ENCODE measurements around the gene EBNA1BP2.
"Not testable (repeated sequence)": the region's sequence is repeated elsewhere in the genome, so short reads cannot be mapped to it uniquely, and the experiment has no call there.

The EBNA1BP2 gene, protein sequence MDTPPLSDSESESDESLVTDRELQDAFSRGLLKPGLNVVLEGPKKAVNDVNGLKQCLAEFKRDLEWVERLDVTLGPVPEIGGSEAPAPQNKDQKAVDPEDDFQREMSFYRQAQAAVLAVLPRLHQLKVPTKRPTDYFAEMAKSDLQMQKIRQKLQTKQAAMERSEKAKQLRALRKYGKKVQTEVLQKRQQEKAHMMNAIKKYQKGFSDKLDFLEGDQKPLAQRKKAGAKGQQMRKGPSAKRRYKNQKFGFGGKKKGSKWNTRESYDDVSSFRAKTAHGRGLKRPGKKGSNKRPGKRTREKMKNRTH

DNA sequence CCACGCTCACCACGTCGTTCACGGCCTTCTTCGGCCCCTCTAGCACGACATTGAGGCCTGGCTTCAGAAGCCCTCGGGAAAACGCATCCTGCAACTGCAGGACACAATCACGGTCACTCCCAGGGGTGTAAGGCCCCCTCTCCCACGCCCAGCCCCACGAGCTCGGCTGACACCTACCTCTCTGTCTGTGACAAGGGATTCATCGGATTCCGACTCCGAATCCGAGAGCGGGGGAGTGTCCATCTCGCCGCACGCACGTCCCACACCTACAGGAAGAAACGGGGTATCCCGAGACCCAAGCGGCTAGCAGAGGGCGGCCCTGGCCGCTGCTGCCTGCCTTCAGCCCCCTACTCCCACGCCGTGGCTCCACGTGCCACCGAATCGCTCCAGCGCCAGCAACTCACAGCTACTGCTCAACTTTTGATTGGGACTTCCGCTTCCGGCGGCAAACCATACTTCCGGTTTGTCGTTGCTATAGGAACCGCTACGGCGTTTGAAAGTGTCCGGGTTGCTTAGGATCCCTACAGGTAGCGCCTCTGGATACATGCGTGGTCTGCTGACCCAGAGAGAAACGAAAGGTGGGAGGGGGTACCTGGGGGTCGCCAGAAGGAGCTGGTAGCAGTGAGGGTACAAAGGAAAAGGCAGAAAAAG, at the start of gene EBNA1BP2, which contains the start of gene CFAP57:
Gene EBNA1BP2 (minus strand): TSS at position 415 of the 651 bp plus-strand sequence. CDS start 172 bp downstream, at position 243.
Gene CFAP57 (plus strand): TSS at position 455 of the 651 bp plus-strand sequence. CDS start 424 bp downstream, outside the sequence.
- peak; percentile 88 for DNase-seq
- in situ Hi-C loops (cut with HindIII; ENCODE audit: low pct_ligation_motif_present, low pct_unique_long_range_greater_than_20kb, low sequenced_read_pairs), result no loop called here

GRCh38 chr1:43221797-43222196, 49.7 kb upstream of the EBNA1BP2 start:
- no peak for DNase-seq
- in situ Hi-C loops (cut with HindIII; ENCODE audit: low pct_ligation_motif_present, low pct_unique_long_range_greater_than_20kb, low sequenced_read_pairs), result no loop called here

DNA sequence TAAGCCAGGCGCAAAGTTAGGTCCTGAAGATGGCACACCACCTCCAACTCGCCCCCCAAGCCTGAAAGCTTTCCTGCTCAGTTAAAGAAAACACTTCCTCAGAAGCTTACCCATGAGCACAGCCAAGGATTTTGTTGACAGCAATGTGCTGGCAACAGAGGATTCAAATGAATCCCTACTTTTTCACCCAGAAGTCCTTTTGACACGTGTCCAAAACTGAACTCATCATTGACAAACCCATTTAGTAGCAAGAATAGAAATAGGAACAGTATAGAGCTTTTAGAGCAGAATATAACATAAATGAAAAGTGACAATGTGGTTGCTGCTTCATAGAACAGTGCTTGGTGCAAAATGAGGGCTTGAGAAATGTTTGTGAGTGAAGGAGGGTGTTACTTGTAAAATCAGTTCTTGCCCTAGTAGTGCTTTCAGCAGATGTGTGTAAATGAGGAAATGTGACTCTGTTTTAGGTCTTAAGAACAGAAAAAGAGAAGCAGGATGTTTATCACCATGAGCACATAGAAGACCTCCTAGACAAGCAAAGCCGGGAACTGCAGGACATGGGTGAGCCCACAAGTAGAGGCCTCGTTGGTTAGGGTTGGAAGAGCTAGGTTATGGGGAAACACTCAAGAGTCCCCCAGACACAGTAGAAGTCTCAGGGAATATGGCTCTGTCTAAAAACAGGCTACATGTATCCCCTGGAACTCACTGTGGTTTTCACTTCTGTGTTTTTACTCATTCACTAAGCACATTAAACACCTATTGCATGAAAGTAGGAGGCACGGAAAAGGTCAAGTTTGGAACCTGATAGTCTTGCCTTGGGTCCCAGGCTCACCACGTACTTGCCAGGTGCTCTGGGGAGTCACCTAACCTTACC, 49.1 kb upstream of the EBNA1BP2 start:
- no peak for DNase-seq
- in situ Hi-C loops (cut with HindIII; ENCODE audit: low pct_ligation_motif_present, low pct_unique_long_range_greater_than_20kb, low sequenced_read_pairs), result no loop called here

DNA sequence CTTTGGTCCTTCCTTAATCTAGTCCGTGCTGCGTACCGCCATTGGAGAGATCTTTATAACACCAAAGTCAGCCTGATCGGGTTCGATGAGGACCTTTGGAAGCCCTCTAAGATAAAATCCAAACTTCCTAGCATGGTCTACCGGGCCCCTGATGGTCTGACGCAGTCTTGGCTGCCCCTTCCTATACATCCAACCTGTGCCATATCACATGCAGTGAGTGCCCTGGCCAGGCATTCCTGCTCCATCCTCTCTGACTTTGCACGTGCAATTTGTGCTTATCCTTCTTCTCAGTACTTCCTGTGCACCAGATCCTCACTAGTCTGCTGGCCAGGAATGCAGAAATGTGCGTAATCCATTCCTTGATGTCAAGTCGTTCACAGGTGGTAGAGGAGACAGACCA, 45.7 kb upstream of the EBNA1BP2 start:
- in situ Hi-C loops (cut with HindIII; ENCODE audit: low pct_ligation_motif_present, low pct_unique_long_range_greater_than_20kb, low sequenced_read_pairs), result no loop called here
- no peak for DNase-seq

GRCh38 chr1:43214501-43215444, 42.7 kb upstream of the EBNA1BP2 start:
- DNase-seq, result no peak
- in situ Hi-C loops (cut with HindIII; ENCODE audit: low pct_ligation_motif_present, low pct_unique_long_range_greater_than_20kb, low sequenced_read_pairs), result no loop called here

GRCh38 chr1:43208277-43208676, 36.2 kb upstream of the EBNA1BP2 start:
- in situ Hi-C loops (cut with HindIII; ENCODE audit: low pct_ligation_motif_present, low pct_unique_long_range_greater_than_20kb, low sequenced_read_pairs); DNase-seq: not testable (repeated sequence)

DNA sequence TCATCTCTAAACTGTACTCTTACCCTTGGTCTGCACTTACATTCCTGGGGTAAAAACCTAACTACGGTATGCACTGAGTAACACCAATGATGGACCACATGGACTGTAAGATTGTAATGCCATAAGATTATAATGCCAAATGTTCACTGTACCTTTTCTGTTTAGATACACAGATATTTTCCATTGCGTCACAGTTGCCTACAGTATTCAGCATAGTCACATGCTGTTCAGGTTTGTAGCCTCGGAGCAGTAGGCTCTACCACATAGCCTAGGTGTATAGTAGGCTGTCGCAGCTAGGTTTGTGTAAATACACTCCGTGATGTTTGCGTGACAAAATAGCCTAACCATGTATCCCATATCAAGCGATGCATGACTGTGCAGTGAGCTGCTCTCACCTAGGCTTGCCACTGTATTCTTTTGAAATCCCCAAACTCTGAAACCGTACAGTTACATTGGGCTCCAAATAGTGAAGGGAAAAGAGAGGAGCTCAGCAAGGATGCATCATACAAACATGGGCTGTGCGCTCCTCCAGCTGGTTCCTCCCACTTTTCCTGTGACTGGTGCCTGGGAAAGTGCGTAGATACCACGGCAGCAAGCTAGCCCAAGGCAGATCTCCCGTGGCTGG, 35.3 kb upstream of the EBNA1BP2 start:
- DNase-seq, result no peak
- in situ Hi-C loops (cut with HindIII; ENCODE audit: low pct_ligation_motif_present, low pct_unique_long_range_greater_than_20kb, low sequenced_read_pairs), result no loop called here

GRCh38 chr1:43206600-43207228, 34.6 kb upstream of the EBNA1BP2 start:
- peak; percentile 94 for DNase-seq
- in situ Hi-C loops (cut with HindIII; ENCODE audit: low pct_ligation_motif_present, low pct_unique_long_range_greater_than_20kb, low sequenced_read_pairs), result no loop called here

GRCh38 chr1:43205671-43206070, 33.6 kb upstream of the EBNA1BP2 start:
- in situ Hi-C loops (cut with HindIII; ENCODE audit: low pct_ligation_motif_present, low pct_unique_long_range_greater_than_20kb, low sequenced_read_pairs), result no loop called here
- DNase-seq, result peak; percentile 8

DNA sequence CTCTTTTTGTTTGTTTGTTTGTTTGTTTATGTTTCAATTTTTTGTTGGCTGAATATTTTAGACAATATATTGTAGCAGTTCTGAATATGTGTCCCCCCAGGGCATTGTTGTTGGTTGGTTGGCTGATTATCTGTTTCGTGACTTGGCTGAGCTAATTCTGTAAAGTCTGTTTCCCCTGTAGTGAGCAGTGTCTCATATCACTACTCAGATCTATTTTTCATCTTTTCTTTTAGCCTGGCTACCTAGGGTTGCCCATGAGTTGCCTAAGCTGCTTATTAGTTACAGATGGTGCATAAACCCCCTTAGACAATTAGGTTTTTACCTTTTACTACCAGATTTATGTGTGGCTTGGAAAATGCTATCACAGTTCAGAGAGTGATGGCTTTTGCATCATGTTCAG, 32.3 kb upstream of the EBNA1BP2 start:
- in situ Hi-C loops (cut with HindIII; ENCODE audit: low pct_ligation_motif_present, low pct_unique_long_range_greater_than_20kb, low sequenced_read_pairs), result no loop called here
- DNase-seq, result no peak

DNA sequence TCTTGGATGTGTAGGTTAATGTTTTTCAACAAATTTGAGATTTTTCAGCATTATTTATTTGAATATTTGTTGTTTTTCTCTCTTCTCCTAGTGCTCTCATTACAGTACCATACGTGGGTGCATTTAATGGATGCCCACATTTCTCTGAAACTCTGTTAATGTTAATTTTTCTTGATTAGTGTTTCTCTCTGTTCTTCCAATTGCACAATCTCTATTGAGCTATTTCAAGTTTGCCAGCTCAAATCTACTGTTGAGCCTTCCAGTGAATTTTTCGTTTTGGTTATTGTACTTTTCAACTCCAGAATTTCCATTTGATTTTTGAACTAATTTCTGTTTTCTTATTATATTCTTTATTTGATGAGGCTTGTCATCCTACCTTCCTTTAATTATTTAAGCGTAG, 31.8 kb upstream of the EBNA1BP2 start:
- in situ Hi-C loops (cut with HindIII; ENCODE audit: low pct_ligation_motif_present, low pct_unique_long_range_greater_than_20kb, low sequenced_read_pairs), result no loop called here
- no peak for DNase-seq

GRCh38 chr1:43199093-43199726, 27.1 kb upstream of the EBNA1BP2 start:
- in situ Hi-C loops (cut with HindIII; ENCODE audit: low pct_ligation_motif_present, low pct_unique_long_range_greater_than_20kb, low sequenced_read_pairs), result no loop called here

GRCh38 chr1:43197343-43198127, 25.4 kb upstream of the EBNA1BP2 start:
- DNase-seq, result no peak
- in situ Hi-C loops (cut with HindIII; ENCODE audit: low pct_ligation_motif_present, low pct_unique_long_range_greater_than_20kb, low sequenced_read_pairs), result no loop called here

More at GRCh38 chr1:43199093-43199726, 27.1 kb upstream of the EBNA1BP2 start:
- no peak for DNase-seq

DNA sequence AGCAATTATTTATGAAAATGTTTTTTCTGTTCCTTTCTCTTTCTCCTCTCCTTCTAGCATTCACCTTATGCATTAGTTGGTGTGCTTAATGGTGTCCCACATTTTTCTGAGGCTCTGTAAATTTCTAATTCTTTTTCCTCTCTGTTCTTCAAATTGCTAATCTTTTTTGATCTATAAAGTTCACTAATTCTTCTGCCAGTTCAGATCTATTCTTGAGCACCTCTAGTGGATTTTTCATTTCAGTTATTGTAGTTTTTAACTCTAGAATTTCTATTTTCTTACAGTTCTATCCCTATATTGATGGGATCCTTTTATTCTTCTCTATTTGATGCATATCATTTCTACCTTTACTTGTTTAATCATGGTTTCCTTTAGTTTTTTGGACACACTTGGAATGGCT, 22.4 kb upstream of the EBNA1BP2 start:
- no peak for DNase-seq
- in situ Hi-C loops (cut with HindIII; ENCODE audit: low pct_ligation_motif_present, low pct_unique_long_range_greater_than_20kb, low sequenced_read_pairs), result no loop called here

DNA sequence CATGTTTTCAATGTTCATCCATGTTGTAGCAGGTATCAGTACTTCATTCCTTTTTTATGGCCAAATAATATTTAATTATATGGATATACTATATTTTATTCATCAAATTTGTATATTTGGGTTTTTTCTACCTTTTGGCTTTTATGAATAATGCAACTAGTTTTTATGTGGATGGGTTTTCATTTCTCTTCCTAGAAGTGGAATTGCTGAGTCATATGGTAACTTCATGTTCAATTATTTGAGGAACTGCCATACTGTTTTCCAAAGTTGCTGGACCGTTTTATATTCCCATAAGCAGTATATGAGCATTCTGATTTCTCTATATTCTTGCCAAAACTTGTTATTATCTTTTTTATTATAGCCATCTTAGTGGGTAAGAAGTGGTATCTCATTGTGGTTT, 16.0 kb upstream of the EBNA1BP2 start:
- no peak for DNase-seq
- in situ Hi-C loops (cut with HindIII; ENCODE audit: low pct_ligation_motif_present, low pct_unique_long_range_greater_than_20kb, low sequenced_read_pairs), result no loop called here

GRCh38 chr1:43184995-43185394, 12.9 kb upstream of the EBNA1BP2 start:
- in situ Hi-C loops (cut with HindIII; ENCODE audit: low pct_ligation_motif_present, low pct_unique_long_range_greater_than_20kb, low sequenced_read_pairs), result no loop called here
- no peak for DNase-seq
